ENCODE measurements around the gene PEX14. TPM values are rescaled to one million over a fixed set of nuclear protein-coding genes. Genes with fewer than 3 reads are reported as not detected.

The PEX14 gene
- total RNA-seq, 2 donors from 2014 or later, result 24.3 to 26.0 TPM

DNA sequence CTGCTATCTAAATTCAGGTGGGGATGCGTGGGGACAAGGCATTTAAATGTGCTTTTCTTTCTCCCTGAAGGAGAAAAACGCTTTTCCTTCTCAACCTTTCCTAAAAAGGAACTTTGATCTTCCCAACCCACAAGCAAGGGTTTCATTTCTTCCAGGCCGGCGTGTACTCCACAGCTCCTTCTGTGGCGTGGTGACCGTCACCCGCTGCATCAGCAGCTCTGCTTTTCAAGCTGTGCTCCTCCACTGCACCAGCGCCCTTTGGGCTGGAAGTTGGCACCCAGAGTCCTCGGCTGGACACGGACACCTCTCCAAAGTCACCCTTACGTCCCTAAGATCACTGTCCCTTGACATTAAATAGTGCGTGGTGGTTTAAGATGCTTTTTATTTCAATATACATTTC is 54.3 kb downstream of the PEX14 start:
- Histone ChIP-seq H3K4me1 (ENCODE audit: control insufficient read depth, insufficient read depth, low read length) (peaks cover 19% of the 10 kb centered on the region), H3K9ac (ENCODE audit: extremely low read depth, low read length, poor library complexity, severe bottlenecking) (peak overlapping the region; percentile 27), H3K4me3 (ENCODE audit: low read length) (peak overlapping the region; percentile 50), H3K36me3 (ENCODE audit: control insufficient read depth, insufficient read depth, low read length) (no peaks in the 10 kb centered on the region), H3K27me3 (ENCODE audit: control insufficient read depth, insufficient read depth, low read length, poor library complexity, severe bottlenecking) (no peaks in the 10 kb centered on the region), H3K9me3 (ENCODE audit: control insufficient read depth, low read length) (no peaks in the 10 kb centered on the region), H3K27ac (ENCODE audit: low read depth, low read length) (no peak overlapping the region)
- no peaks in the 10 kb centered on the region for H3K36me3 Mint-ChIP-seq (ENCODE audit: low read depth)
- 53 to 64% methylated on average over 6 to 11 of the region's 12 CpGs for WGBS, 2 experiments (ENCODE audit: insufficient coverage in 1 of 2, insufficient read length in 1 of 2)
- H3K4me3 Mint-ChIP-seq, result no peak overlapping the region
- DNase-seq, result no peak
- peaks cover 44% of the 10 kb centered on the region for H3K4me1 Mint-ChIP-seq
- H3K27ac Mint-ChIP-seq, result peak overlapping the region; percentile 67
- no peaks in the 10 kb centered on the region for H3K27me3 Mint-ChIP-seq (ENCODE audit: insufficient read depth)
- TF ChIP-seq, protein P1, sequence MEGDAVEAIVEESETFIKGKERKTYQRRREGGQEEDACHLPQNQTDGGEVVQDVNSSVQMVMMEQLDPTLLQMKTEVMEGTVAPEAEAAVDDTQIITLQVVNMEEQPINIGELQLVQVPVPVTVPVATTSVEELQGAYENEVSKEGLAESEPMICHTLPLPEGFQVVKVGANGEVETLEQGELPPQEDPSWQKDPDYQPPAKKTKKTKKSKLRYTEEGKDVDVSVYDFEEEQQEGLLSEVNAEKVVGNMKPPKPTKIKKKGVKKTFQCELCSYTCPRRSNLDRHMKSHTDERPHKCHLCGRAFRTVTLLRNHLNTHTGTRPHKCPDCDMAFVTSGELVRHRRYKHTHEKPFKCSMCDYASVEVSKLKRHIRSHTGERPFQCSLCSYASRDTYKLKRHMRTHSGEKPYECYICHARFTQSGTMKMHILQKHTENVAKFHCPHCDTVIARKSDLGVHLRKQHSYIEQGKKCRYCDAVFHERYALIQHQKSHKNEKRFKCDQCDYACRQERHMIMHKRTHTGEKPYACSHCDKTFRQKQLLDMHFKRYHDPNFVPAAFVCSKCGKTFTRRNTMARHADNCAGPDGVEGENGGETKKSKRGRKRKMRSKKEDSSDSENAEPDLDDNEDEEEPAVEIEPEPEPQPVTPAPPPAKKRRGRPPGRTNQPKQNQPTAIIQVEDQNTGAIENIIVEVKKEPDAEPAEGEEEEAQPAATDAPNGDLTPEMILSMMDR (conservative IDR thresholded peaks at IDR 0.05), result no peak
- H3K9me3 Mint-ChIP-seq, result no peaks in the 10 kb centered on the region

DNA sequence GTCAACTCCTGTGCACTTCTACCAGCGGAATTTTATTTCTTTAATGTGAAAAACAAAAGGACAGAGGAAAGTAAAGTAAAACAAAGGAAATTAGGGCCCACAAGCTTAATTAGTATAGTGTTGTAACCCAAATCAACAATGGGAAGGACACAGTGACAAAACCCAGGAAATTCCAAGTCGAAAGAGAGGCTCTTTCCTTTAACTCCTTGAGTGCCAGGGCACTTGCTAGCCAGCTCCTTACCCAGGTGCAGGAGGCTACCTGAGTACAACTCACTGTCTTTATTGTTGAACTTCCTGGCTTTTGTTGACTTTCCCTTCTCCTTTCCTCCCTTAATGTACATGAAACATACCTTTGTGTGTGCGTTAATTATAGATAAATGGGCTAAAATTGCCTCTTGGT is 55.0 kb downstream of the PEX14 start:
- TF ChIP-seq, protein P1 (conservative IDR thresholded peaks at IDR 0.05), result no peak
- Histone ChIP-seq H3K9ac (ENCODE audit: extremely low read depth, low read length, poor library complexity, severe bottlenecking) (peak overlapping the region; percentile 27), H3K27ac (ENCODE audit: low read depth, low read length) (no peak overlapping the region), H3K4me1 (ENCODE audit: control insufficient read depth, insufficient read depth, low read length) (peaks cover 19% of the 10 kb centered on the region), H3K4me3 (ENCODE audit: low read length) (peak overlapping the region; percentile 50), H3K9me3 (ENCODE audit: control insufficient read depth, low read length) (no peaks in the 10 kb centered on the region), H3K36me3 (ENCODE audit: control insufficient read depth, insufficient read depth, low read length) (no peaks in the 10 kb centered on the region), H3K27me3 (ENCODE audit: control insufficient read depth, insufficient read depth, low read length, poor library complexity, severe bottlenecking) (no peaks in the 10 kb centered on the region)
- Mint-ChIP-seq H3K4me3 (peak overlapping the region; percentile 14), H3K4me1 (peaks cover 44% of the 10 kb centered on the region), H3K9me3 (no peaks in the 10 kb centered on the region), H3K27ac (peak overlapping the region; percentile 64), H3K36me3 (ENCODE audit: low read depth) (no peaks in the 10 kb centered on the region), H3K27me3 (ENCODE audit: insufficient read depth) (no peaks in the 10 kb centered on the region)
- DNase-seq, result peak; percentile 74
- 0 to 13% methylated on average over 1 to 3 of the region's 3 CpGs for WGBS, 2 experiments (ENCODE audit: insufficient coverage in 1 of 2, insufficient read length in 1 of 2)

DNA sequence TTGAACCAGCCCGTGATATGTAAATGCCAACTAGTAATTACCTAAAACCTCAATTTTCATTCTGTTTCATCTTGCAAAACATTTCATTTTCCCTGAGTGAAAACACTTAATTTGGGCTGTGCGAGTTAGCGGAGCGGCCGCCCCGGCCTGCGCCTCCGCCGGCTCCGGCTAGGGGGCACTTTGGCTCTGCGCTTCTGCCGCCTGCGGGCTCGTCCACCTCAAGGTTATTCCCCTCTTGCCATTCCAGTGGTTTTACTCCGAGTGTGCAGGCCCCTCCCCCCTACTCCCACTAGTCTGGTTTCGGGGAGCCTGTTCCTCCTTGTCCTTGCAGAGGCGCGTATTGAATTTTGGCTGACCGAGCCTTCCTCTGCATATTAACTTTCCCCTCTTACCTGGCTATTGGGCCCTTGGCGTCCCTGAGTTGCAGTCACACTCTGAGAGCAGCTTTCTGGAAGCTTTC is 55.6 kb downstream of the PEX14 start:
- H3K9me3 Mint-ChIP-seq, result no peaks in the 10 kb centered on the region
- TF ChIP-seq, protein P1 (conservative IDR thresholded peaks at IDR 0.05), result peak; percentile 94
- peak overlapping the region; percentile 3 for H3K9ac ChIP-seq (ENCODE audit: extremely low read depth, low read length, poor library complexity, severe bottlenecking)
- no peaks in the 10 kb centered on the region for H3K27me3 ChIP-seq (ENCODE audit: control insufficient read depth, insufficient read depth, low read length, poor library complexity, severe bottlenecking)
- H3K27ac ChIP-seq (ENCODE audit: low read depth, low read length), result no peak overlapping the region
- peaks cover 44% of the 10 kb centered on the region for H3K4me1 Mint-ChIP-seq
- H3K27ac Mint-ChIP-seq, result peak overlapping the region; percentile 25
- H3K36me3 Mint-ChIP-seq (ENCODE audit: low read depth), result no peaks in the 10 kb centered on the region
- H3K9me3 ChIP-seq (ENCODE audit: control insufficient read depth, low read length), result no peaks in the 10 kb centered on the region
- peak overlapping the region; percentile 50 for H3K4me3 ChIP-seq (ENCODE audit: low read length)
- H3K36me3 ChIP-seq (ENCODE audit: control insufficient read depth, insufficient read depth, low read length), result no peaks in the 10 kb centered on the region
- DNase-seq, result peak; percentile 92
- H3K4me3 Mint-ChIP-seq, result peak overlapping the region; percentile 14
- 1 to 3% methylated on average over 19 to 20 of the region's 20 CpGs for WGBS, 2 experiments (ENCODE audit: insufficient coverage in 1 of 2, insufficient read length in 1 of 2)
- no peaks in the 10 kb centered on the region for H3K27me3 Mint-ChIP-seq (ENCODE audit: insufficient read depth)
- H3K4me1 ChIP-seq (ENCODE audit: control insufficient read depth, insufficient read depth, low read length), result peaks cover 19% of the 10 kb centered on the region

All from endodermal cell (in vitro differentiated cells).